H1 (cell line): Measurements from ENCODE around the gene PCDH9. TPM values are rescaled to one million over a fixed set of nuclear protein-coding genes. Genes with fewer than 3 reads are reported as not detected.

Experiments used
- CTCF ChIA-PET: fragments of 300-600 bp; sonication (Branson Sonifier 250); formaldehyde crosslinking; loops from one replicate; lab custom pipeline; 2021; ENCODE audit not compliant: partially characterized antibody; lab: Charles Lee
- POLR2A ChIA-PET: fragments of 300-600 bp; sonication (Branson Sonifier 250); formaldehyde crosslinking; loops from one replicate; lab custom pipeline; 2021; ENCODE audit warnings: inconsistent platforms; ENCODE audit not compliant: partially characterized antibody; lab: Charles Lee
- DNase-seq, 2 experiments: peaks; one replicate each; pipeline versions ENCODE4 v3.0.0 to v3.0.0-alpha.2; 2010 to 2022; ENCODE audit warnings: low spot score in 2 of 2, low read depth in 1 of 2, mixed read lengths in 1 of 2
- FAIRE-seq: peaks from 2 replicates; lab custom pipeline; 2011; peaks lifted over from hg19 to GRCh38; lab: Jason Lieb, UNC
- H2AFZ ChIP-seq: 2 replicates; pipeline ENCODE4 v1.8.1; 2012; ENCODE audit warnings: low read length, inconsistent platforms
- H2AK5ac ChIP-seq: 2 replicates; pipeline ENCODE4 v1.6.1; 2013; ENCODE audit warnings: low read depth, low read length
- H2BK120ac ChIP-seq: replicated peaks from 2 replicates; pipeline ENCODE3; 2013; ENCODE audit warnings: low read depth, low read length, inconsistent platforms
- H2BK12ac ChIP-seq: 2 replicates; pipeline ENCODE4 v1.6.1; 2013; ENCODE audit warnings: low read depth, low read length
- H2BK15ac ChIP-seq: 2 replicates; pipeline ENCODE4 v1.6.1; 2013; ENCODE audit warnings: low read length
- H2BK20ac ChIP-seq: 2 replicates; pipeline ENCODE4 v1.6.1; 2013; ENCODE audit warnings: low read length
- H2BK5ac ChIP-seq: 2 replicates; pipeline ENCODE4 v1.6.1; 2013; ENCODE audit warnings: low read depth, low read length
- H3K14ac ChIP-seq: 2 replicates; pipeline ENCODE4 v1.6.1; 2013; ENCODE audit warnings: inconsistent platforms; ENCODE audit not compliant: insufficient read length
- H3K18ac ChIP-seq: 2 replicates; pipeline ENCODE4 v1.6.1; 2013; ENCODE audit warnings: low read length; ENCODE audit errors: extremely low read depth
- H3K23ac ChIP-seq: 2 replicates; pipeline ENCODE4 v1.6.1; 2013; ENCODE audit warnings: inconsistent platforms; ENCODE audit not compliant: insufficient read length
- H3K23me2 ChIP-seq: 2 replicates; pipeline ENCODE4 v1.6.1; 2013; ENCODE audit warnings: low read depth, low read length
- H3K27ac ChIP-seq: 2 replicates; pipeline ENCODE4 v1.6.1; 2011; ENCODE audit warnings: low read depth, low read length, inconsistent platforms
- H3K27me3 ChIP-seq, 4 experiments: replicated peaks in 1 of 4; 1 replicate in 1 of 4; 2 replicates in 3 of 4; pipeline versions ENCODE4 v1.6.1 to v1.8.1; 2011 to 2013; ENCODE audit warnings: low read length in 3 of 4, mild to moderate bottlenecking in 3 of 4, inconsistent platforms in 2 of 4, mixed read lengths in 2 of 4, moderate library complexity in 1 of 4; ENCODE audit not compliant: control insufficient read depth in 3 of 4, insufficient read depth in 3 of 4; ENCODE audit errors: extremely low read depth in 1 of 4
- H3K36me3 ChIP-seq, 4 experiments: 2 replicates each; pipeline versions ENCODE4 v1.6.1 to v1.8.1; 2011 to 2013; ENCODE audit warnings: mild to moderate bottlenecking in 4 of 4, low read length in 3 of 4, moderate library complexity in 2 of 4, control low read depth in 1 of 4, inconsistent platforms in 1 of 4; ENCODE audit not compliant: insufficient read depth in 4 of 4, control insufficient read depth in 2 of 4
- H3K4ac ChIP-seq: replicated peaks from 2 replicates; pipeline ENCODE3; 2013; ENCODE audit warnings: low read length, low read depth, mixed read lengths, inconsistent platforms; ENCODE audit not compliant: insufficient read length
- H3K4me1 ChIP-seq, 4 experiments: replicated peaks in 1 of 4; 1 replicate in 1 of 4; 2 replicates in 3 of 4; pipeline versions ENCODE4 v1.6.1 to v1.8.1; 2011 to 2013; ENCODE audit warnings: low read length in 3 of 4, inconsistent platforms in 2 of 4, mixed read lengths in 1 of 4; ENCODE audit not compliant: insufficient read depth in 4 of 4, control insufficient read depth in 3 of 4
- H3K4me2 ChIP-seq, 2 experiments: 2 replicates each; pipeline versions ENCODE4 v1.6.1 to v1.8.1; 2011 to 2013; ENCODE audit warnings: low read depth in 2 of 2, low read length in 2 of 2, control low read depth in 1 of 2, inconsistent platforms in 1 of 2, mild to moderate bottlenecking in 1 of 2; ENCODE audit not compliant: insufficient read depth in 1 of 2
- H3K4me3 ChIP-seq, 4 experiments: fragments of 200-600, 300-600 bp in 1 of 4; sonication (generic), shearing (Covaris generic), sonication (Bioruptor Twin) in 1 of 4; 2 replicates each; pipeline versions ENCODE4 v1.5.1 to v1.8.1; 2011 to 2016; ENCODE audit warnings: low read length in 4 of 4, low read depth in 3 of 4, control low read depth in 2 of 4, inconsistent platforms in 2 of 4, mild to moderate bottlenecking in 2 of 4, mixed read lengths in 1 of 4, moderate library complexity in 1 of 4; ENCODE audit not compliant: insufficient read depth in 2 of 4; ENCODE audit errors: extremely low read depth in 1 of 4
- H3K56ac ChIP-seq: replicated peaks from 2 replicates; pipeline ENCODE3; 2013; ENCODE audit warnings: low read depth, mild to moderate bottlenecking, mixed read lengths, low read length, inconsistent platforms; ENCODE audit not compliant: insufficient read length
- H3K79me1 ChIP-seq: 2 replicates; pipeline ENCODE4 v1.6.1; 2013; ENCODE audit warnings: low read depth, low read length, control low read depth
- H3K79me2 ChIP-seq, 2 experiments: 2 replicates each; pipeline versions ENCODE4 v1.6.1 to v1.8.1; 2012 to 2013; ENCODE audit warnings: low read length in 2 of 2, mild to moderate bottlenecking in 2 of 2, inconsistent platforms in 1 of 2; ENCODE audit not compliant: insufficient read depth in 2 of 2, control insufficient read depth in 1 of 2
- H3K9ac ChIP-seq, 4 experiments: replicated peaks in 1 of 4; 1 replicate in 1 of 4; 2 replicates in 3 of 4; pipeline versions ENCODE4 v1.6.1 to v1.8.1; 2011 to 2013; ENCODE audit warnings: low read depth in 3 of 4, low read length in 3 of 4, control low read depth in 2 of 4, mild to moderate bottlenecking in 2 of 4, moderate library complexity in 2 of 4, inconsistent platforms in 1 of 4; ENCODE audit errors: extremely low read depth in 1 of 4
- H3K9me3 ChIP-seq, 2 experiments: 2 replicates each; pipeline versions ENCODE4 v1.6.1 to v1.8.1; 2012 to 2013; ENCODE audit warnings: mild to moderate bottlenecking in 2 of 2, moderate library complexity in 2 of 2, control low read depth in 1 of 2, inconsistent platforms in 1 of 2, low read depth in 1 of 2, low read length in 1 of 2, mixed read lengths in 1 of 2; ENCODE audit not compliant: insufficient read depth in 2 of 2
- H4K20me1 ChIP-seq, 2 experiments: replicated peaks in 1 of 2; 2 replicates each; pipeline versions ENCODE3 to v1.8.1; 2011 to 2013; ENCODE audit warnings: inconsistent platforms in 2 of 2, low read length in 2 of 2, mild to moderate bottlenecking in 1 of 2; ENCODE audit not compliant: insufficient read depth in 2 of 2, control insufficient read depth in 1 of 2
- H4K5ac ChIP-seq: 2 replicates; pipeline ENCODE4 v1.6.1; 2013; ENCODE audit warnings: low read length, low read depth, mixed read lengths, inconsistent platforms; ENCODE audit not compliant: insufficient read length
- H4K8ac ChIP-seq: 2 replicates; pipeline ENCODE4 v1.8.0; 2013; ENCODE audit warnings: mild to moderate bottlenecking, moderate library complexity, low read length, inconsistent platforms; ENCODE audit not compliant: insufficient read depth; ENCODE audit errors: extremely low read depth
- H4K91ac ChIP-seq: replicated peaks from 2 replicates; pipeline ENCODE3; 2013; ENCODE audit warnings: low read length, mixed read lengths, inconsistent platforms; ENCODE audit not compliant: insufficient read length
- ASH2L ChIP-seq: fragments of 200-600, 300-600 bp; sonication (generic); IDR thresholded peaks from one replicate; pipeline ENCODE4 v1.7.1; 2017; ENCODE audit warnings: low read length
- EP300 ChIP-seq, 2 experiments: IDR thresholded peaks; 1 replicate in 1 of 2; 2 replicates in 1 of 2; pipeline ENCODE4 v1.6.1; 2011 to 2012; ENCODE audit warnings: low read depth in 2 of 2, low read length in 2 of 2, mild to moderate bottlenecking in 2 of 2, borderline replicate concordance in 1 of 2, inconsistent platforms in 1 of 2, moderate library complexity in 1 of 2
- FOSL1 ChIP-seq: IDR thresholded peaks from 2 replicates; pipeline ENCODE4 v1.6.1; 2011; ENCODE audit warnings: mild to moderate bottlenecking, low read depth, low read length, moderate library complexity; ENCODE audit not compliant: insufficient read depth
- GTF2F1 ChIP-seq: IDR thresholded peaks from 2 replicates; pipeline ENCODE4 v1.6.1; 2012; ENCODE audit warnings: low read depth, low read length, improper control_type of control experiment, borderline replicate concordance
- HDAC2 ChIP-seq, 2 experiments: fragments of 300-600 bp in 1 of 2; sonication (generic) in 1 of 2; IDR thresholded peaks; 2 replicates each; pipeline ENCODE4 v1.6.1; 2011 to 2012; ENCODE audit warnings: low read depth in 2 of 2, low read length in 2 of 2, mild to moderate bottlenecking in 2 of 2, moderate library complexity in 2 of 2, borderline replicate concordance in 1 of 2, inconsistent platforms in 1 of 2
- JUN ChIP-seq: IDR thresholded peaks from 2 replicates; pipeline ENCODE4 v1.6.1; 2011; ENCODE audit warnings: low read depth, mild to moderate bottlenecking, improper control_type of control experiment, low read length
- JUND ChIP-seq: IDR thresholded peaks from 2 replicates; pipeline ENCODE4 v1.6.1; 2011; ENCODE audit warnings: mild to moderate bottlenecking, improper control_type of control experiment, low read length
- RAD21 ChIP-seq, 2 experiments: IDR thresholded peaks in 1 of 2; conservative IDR thresholded peaks in 1 of 2; 2 replicates each; pipeline ENCODE4 v1.6.1; 2011; ENCODE audit warnings: low read depth in 2 of 2, low read length in 2 of 2, improper control_type of control experiment in 1 of 2, inconsistent platforms in 1 of 2, mild to moderate bottlenecking in 1 of 2, moderate library complexity in 1 of 2
- RBBP5 ChIP-seq: IDR thresholded peaks from 2 replicates; pipeline ENCODE4 v1.7.1; 2012; ENCODE audit warnings: low read depth, mild to moderate bottlenecking, inconsistent platforms, low read length, moderate library complexity, borderline replicate concordance
- SIN3A ChIP-seq, 2 experiments: IDR thresholded peaks in 1 of 2; conservative IDR thresholded peaks in 1 of 2; 2 replicates each; pipeline ENCODE4 v1.6.1; 2011 to 2012; ENCODE audit warnings: low read length in 2 of 2, improper control_type of control experiment in 1 of 2, low read depth in 1 of 2, mild to moderate bottlenecking in 1 of 2
- SIRT6 ChIP-seq: IDR thresholded peaks from one replicate; pipeline ENCODE4 v1.7.1; 2012; ENCODE audit warnings: low read length, inconsistent platforms
- SP1 ChIP-seq: IDR thresholded peaks from 2 replicates; pipeline ENCODE4 v1.6.1; 2011; ENCODE audit warnings: low read depth, low read length
- TBP ChIP-seq: IDR thresholded peaks from 2 replicates; pipeline ENCODE4 v1.6.1; 2011; ENCODE audit warnings: low read depth, low read length, improper control_type of control experiment
- WGBS, 2 experiments: shearing (Covaris generic) in 1 of 2; methylation state at CpG; one replicate each; pipeline versions ENCODE4 v1.1.6 to v1.1.7; 2013 to 2015; ENCODE audit warnings: low lambda C conversion rate in 2 of 2, mixed read lengths in 2 of 2, inconsistent platforms in 1 of 2, low coverage in 1 of 2, missing lambda C conversion rate in 1 of 2; ENCODE audit not compliant: insufficient replicate concordance in 2 of 2, insufficient coverage in 1 of 2, insufficient read length in 1 of 2; ENCODE audit errors: extremely low coverage in 1 of 2, missing lambda C conversion rate in 1 of 2; 5-methylcytosine and 5-hydroxymethylcytosine counted together
- polyA plus RNA-seq, 7 experiments: library from polyadenylated mRNA; depleted of rRNA in 3 of 7; stranded (reverse) in 5 of 7; unstranded in 2 of 7; fragments of >200 nt in 5 of 7; fragments of 200-250 nt in 2 of 7; gene quantifications; 1 replicate in 5 of 7; 2 replicates in 1 of 7; 4 replicates in 1 of 7; pipeline versions ENCODE4 v1.2.1 to v1.2.3, GENCODE V29; 2011 to 2013; ENCODE audit warnings: missing spikeins in 2 of 7, mixed read lengths in 2 of 7
- total RNA-seq: library from RNA; stranded (reverse); fragmentation: NEBNext Ultra II Directional; extraction: Animal tissue kit (Norgen Biotek cat#: 25700); gene quantifications from 2 replicates; pipeline ENCODE4 v1.2.1, GENCODE V29; 2021

Gene PCDH9
- total and polyA plus RNA-seq, 2 of the 8 experiments (the other 6 are each of a cell fraction or from before 2014, with no cell fraction given), result 0.12 to 0.60 TPM

GRCh38 chr13:66640231-66640630, 589.9 kb downstream of the PCDH9 start:
- Histone ChIP-seq H4K91ac (no peak overlapping the region), H4K8ac (no peak overlapping the region), H4K20me1 (no peaks in the 10 kb centered on the region), H2BK120ac (no peak overlapping the region), H3K9ac (no peak overlapping the region), H3K4me2 (no peak overlapping the region), H3K14ac (no peak overlapping the region), H2BK5ac (no peak overlapping the region), H3K79me1 (no peaks in the 10 kb centered on the region), H3K27me3 (no peaks in the 10 kb centered on the region), H3K27ac (no peak overlapping the region), H3K56ac (no peak overlapping the region), H4K5ac (no peak overlapping the region), H3K36me3 (no peaks in the 10 kb centered on the region), H2BK15ac (no peak overlapping the region), H3K79me2 (no peaks in the 10 kb centered on the region), H3K23ac (no peak overlapping the region), H3K4me1 (0 out of 7 replicates have a peak, but pooled peaks cover 0 to 2% (median 0%) of the 10 kb centered on the region in 4 experiments), H3K4ac (no peak overlapping the region), H3K4me3 (no peak overlapping the region), H3K23me2 (no peaks in the 10 kb centered on the region), H2BK20ac (no peak overlapping the region), H3K18ac (no peak overlapping the region), H2AK5ac (no peak overlapping the region), H2AFZ (no peak overlapping the region), H3K9me3 (no peaks in the 10 kb centered on the region), H2BK12ac (no peak overlapping the region)
- ChIA-PET CTCF (no interaction called here), POLR2A (no interaction called here)
- DNase-seq (no peak), FAIRE-seq (no peak)
- WGBS, 2 experiments, result 95% methylated on average over 2 of the region's 2 CpGs; no CpG with 5 or more reads in 1 of the 2 experiments
- no peak for TF ChIP-seq HDAC2 (IDR thresholded peaks at IDR 0.05; ENCODE audit: borderline replicate concordance in 1 of 2, low read depth in 2 of 2, low read length in 2 of 2)
- TF ChIP-seq ASH2L, result no peak
- TF ChIP-seq EP300 (IDR thresholded peaks at IDR 0.05; ENCODE audit: borderline replicate concordance in 1 of 2, low read depth in 2 of 2, low read length in 2 of 2), result no peak
- TF ChIP-seq SIRT6, result no peak
- no peak for TF ChIP-seq RBBP5
- TF ChIP-seq FOSL1, result no peak
- no peak for TF ChIP-seq TBP
- no peak for TF ChIP-seq JUND
- TF ChIP-seq GTF2F1, result no peak
- TF ChIP-seq SIN3A (conservative IDR thresholded peaks at IDR 0.05 in 1 of 2, IDR thresholded peaks at IDR 0.05 in 1 of 2; ENCODE audit: low read depth in 1 of 2, low read length in 2 of 2), result no peak
- no peak for TF ChIP-seq JUN
- no peak for TF ChIP-seq RAD21 (IDR thresholded peaks at IDR 0.05 in 1 of 2, conservative IDR thresholded peaks at IDR 0.05 in 1 of 2; ENCODE audit: low read depth in 2 of 2, low read length in 2 of 2)
- no peak for TF ChIP-seq SP1
